GM18519 (cell line): ENCODE measurements around the gene ACOT6.
"Not testable (repeated sequence)": the region's sequence is repeated elsewhere in the genome, so short reads cannot be mapped to it uniquely, and the experiment has no call there.

Experiments used
- ATAC-seq: cut with Tn5 transposase; IDR thresholded peaks from one replicate; pipeline ENCODE4 v1.9.1; 2021; ENCODE audit warnings: mild to moderate bottlenecking, moderate library complexity; ENCODE audit not compliant: unreplicated experiment, low FRiP score

ACOT6 gene, protein sequence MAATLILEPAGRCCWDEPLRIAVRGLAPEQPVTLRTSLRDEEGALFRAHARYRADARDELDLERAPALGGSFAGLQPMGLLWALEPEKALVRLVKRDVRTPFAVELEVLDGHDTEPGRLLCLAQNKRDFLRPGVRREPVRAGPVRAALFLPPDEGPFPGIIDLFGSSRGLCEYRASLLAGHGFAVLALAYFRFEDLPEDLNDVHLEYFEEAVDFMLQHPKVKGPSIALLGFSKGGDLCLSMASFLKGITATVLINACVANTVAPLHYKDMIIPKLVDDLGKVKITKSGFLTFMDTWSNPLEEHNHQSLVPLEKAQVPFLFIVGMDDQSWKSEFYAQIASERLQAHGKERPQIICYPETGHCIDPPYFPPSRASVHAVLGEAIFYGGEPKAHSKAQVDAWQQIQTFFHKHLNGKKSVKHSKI

DNA sequence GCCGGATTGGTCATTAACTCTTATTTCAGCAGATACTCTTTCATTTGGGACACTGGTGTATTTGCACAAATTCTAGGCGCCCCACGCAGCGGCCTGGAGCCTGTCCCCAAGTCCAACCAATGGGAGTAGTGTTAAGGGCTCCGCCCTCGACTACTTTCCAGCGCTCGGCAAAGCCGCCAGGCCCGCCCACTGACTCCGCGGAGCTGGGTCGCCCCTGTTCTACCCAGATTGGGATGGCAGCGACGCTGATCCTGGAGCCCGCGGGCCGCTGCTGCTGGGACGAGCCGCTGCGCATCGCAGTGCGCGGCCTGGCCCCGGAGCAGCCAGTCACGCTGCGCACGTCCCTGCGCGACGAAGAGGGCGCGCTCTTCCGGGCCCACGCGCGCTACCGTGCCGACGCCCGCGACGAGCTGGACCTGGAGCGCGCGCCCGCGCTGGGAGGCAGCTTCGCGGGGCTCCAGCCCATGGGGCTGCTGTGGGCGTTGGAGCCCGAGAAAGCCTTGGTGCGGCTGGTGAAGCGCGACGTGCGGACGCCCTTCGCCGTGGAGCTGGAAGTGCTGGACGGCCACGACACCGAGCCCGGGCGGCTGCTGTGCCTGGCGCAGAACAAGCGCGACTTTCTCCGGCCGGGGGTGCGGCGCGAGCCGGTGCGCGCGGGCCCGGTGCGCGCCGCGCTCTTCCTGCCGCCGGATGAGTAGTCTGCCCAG, at the start of gene ACOT6:
TSS of gene ACOT6 (plus strand) at position 179 of the 707 bp plus-strand sequence. CDS start at position 234, 55 bp downstream.
- ATAC-seq: peak; percentile 70

DNA sequence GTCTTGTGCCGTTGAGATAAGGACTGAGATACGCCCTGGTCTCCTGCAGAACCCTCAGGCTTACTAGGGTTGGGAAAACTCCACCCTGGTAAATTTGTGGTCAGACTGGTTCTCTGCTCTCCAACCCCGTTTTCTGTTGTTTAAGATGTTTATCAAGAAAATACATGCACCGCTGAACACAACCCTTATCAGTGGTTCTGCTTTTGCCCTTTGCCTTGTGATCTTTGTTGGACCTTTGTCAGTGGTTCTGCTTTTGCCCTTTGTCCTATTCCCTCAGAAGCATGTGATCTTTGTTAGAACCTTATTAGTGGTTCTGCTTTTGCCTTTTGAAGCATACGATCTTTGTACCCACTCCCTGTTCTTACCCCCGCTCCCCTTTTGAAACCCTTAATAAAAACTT, 49.6 kb upstream of the ACOT6 start:
- not testable (repeated sequence) for ATAC-seq

DNA sequence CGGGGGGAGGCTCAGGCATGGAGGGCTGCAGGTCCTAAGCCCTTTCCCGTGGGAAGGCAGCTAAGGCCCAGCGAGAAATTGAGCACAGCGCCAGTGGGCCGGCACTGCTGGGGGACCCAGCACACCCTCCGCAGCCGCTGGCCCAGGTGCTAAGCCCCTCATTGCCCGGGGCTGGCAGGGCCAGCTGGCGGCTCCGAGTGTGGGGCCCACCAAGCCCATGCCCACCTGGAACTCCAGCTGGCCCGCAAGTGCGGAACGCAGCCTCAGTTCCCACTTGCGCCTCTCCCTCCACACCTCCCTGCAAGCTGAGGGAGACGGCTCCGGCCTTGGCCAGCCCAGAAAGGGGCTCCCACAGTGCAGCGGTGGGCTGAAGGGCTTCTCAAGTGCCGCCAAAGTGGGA, 45.9 kb upstream of the ACOT6 start:
- ATAC-seq: not testable (repeated sequence)

DNA sequence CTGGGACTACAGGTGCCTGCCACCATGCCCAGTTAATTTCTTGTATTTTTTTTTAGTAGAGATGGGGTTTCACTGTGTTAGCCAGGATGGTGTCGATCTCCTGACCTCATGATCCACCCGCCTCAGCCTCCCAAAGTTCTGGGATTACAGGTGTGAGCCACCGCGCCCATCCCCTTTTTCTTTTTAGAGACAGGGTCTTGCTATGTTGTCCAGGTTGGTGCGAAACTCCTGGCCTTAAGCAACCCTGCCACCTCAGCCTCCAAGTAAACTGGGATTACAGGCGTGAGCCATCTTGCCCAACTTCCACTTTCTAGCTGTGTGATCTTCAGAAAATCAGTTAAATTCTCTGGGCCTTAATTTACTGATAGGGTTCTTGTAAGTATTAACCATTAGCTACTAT, 45.4 kb upstream of the ACOT6 start:
- ATAC-seq: not testable (repeated sequence)

DNA sequence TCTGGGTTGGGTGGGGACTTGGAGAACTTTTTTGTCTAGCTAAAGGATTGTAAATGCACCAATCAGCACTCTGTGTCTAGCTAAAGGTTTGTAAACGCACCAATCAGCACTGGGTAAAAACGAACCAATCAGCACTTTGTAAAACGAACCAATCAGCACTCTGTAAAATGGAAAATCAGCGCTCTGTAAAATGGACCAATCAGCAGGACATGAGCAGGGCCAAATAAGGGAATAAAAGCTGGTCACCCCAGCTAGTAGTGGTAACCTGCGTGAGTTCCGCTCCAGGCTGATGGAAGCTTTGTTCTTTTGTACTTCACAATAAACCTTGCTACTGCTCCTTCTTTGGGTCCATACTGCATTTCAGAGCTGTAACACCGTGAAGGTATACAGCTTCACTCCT, 45.0 kb upstream of the ACOT6 start:
- ATAC-seq: no peak

DNA sequence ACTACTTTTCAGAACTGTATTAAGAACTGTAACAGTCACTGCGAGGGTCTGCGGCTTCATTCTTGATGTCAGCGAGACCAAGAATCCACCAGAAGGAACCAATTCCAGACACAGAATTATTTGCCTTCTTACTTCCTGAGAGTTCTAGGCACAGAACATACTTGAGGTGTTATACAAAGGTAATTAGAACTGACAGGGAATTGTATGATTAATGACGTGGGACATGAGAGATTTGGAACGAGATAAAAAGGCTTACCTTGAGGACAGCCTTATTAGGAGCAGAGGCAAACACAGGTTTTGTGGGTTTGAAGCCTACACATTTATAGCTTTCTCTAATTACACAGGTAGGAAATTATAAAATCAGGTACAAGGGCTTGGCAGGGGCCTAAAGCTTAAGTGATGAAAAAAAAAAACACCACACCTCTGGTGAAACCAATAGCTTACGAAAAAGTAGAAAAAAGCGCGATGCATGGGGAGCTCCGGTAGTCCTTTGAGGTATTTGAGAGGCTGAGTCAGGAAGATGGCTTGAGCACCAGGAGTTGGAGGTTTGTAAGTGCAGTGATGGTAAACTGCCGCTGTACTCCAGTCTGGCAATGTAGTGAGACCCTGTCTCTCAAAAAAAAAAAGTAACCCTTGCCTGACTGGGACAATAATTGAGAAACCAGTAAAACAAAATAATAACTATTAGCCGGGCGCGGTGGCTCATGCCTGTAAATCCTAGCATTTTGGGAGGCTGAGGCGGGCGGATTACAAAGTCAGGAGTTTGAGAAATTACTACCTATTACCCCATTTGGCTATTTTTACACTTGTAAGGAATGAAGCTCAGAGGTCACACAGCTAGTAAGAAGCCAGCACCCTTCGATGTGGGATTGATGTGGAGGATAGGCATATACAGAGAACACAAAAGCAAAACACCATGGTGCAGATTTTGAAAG, 44.1 kb upstream of the ACOT6 start:
- ATAC-seq: no peak

DNA sequence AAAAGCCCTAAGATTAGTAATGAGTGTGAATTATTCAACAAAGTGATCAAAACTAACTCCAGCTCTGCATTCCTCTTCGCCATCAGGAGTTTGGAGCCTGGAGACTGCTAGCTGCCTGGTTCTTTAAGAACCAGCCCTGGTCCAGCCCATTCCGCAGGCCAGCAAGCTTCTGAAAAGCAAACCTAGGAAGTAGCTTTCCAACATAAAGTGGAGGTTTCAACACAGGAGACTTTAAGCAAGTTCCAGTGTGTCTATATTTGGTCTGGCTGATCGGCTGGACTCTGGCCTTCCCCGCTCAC, 43.5 kb upstream of the ACOT6 start:
- ATAC-seq: not testable (repeated sequence)

DNA sequence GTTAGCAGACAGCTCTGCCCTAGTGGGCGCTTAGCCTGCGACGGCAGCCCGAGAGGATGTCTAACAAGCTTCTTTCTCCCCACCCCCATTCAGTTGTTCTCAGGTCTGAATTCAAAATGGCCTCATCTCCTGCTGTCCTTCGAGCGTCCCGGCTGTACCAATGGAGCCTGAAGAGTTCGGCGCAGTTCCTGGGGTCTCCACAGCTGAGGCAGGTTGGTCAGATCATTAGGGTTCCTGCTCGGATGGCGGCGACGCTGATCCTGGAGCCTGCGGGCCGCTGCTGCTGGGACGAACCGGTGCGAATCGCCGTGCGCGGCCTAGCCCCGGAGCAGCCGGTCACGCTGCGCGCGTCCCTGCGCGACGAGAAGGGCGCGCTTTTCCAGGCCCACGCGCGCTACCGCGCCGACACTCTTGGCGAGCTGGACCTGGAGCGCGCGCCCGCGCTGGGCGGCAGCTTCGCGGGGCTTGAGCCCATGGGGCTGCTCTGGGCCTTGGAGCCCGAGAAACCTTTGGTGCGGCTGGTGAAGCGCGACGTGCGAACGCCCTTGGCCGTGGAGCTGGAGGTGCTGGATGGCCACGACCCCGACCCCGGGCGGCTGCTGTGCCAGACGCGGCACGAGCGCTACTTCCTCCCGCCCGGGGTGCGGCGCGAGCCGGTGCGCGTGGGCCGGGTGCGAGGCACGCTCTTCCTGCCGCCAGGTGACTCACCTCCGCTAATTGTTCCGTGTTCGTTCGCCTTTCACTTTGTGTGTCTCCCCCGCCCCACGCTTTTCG, 42.9 kb upstream of the ACOT6 start, which contains the start of gene ACOT2:
TSS of gene ACOT2 (plus strand) at position 29 of the 774 bp plus-strand sequence. CDS start at position 57, 28 bp downstream.
- ATAC-seq: not testable (repeated sequence)

DNA sequence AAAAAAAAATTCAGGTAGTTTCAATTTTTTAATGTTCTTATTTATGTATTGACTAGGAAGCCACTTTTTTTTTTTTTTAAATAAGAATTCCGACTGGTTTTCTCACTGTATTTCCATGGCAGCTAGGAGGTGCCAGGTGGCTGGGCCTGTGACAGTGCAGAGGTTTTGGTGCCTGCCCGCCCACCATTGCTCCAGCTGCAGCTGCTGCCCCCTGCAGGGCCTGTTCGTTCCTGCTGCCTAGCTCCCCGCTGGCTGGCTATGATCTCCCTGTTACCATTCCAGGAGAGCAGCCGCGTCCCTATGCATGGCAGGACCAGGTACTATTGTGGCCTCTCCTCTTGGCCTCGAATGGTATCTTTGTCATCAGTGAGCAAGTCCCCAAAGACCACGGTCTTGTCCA, 41.4 kb upstream of the ACOT6 start:
- ATAC-seq: not testable (repeated sequence)

DNA sequence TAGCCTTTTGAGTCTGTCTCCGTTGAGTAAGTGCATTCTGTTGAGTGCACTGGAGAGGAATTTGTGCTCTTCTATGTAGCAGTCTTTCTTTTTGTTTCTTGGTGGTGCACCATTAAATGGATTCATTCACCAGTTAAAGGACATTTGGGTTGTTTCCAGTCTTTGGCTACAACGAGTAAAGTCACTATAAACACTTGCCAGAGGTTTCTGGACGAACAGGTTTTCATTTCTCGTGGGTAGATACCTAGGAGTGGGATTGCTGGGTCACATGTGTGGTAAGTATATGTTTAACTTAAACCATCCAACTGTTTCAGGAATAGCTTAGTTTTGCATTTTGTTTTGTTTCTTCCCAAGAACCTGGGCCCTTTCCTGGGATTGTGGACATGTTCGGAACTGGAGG, 39.3 kb upstream of the ACOT6 start:
- not testable (repeated sequence) for ATAC-seq

DNA sequence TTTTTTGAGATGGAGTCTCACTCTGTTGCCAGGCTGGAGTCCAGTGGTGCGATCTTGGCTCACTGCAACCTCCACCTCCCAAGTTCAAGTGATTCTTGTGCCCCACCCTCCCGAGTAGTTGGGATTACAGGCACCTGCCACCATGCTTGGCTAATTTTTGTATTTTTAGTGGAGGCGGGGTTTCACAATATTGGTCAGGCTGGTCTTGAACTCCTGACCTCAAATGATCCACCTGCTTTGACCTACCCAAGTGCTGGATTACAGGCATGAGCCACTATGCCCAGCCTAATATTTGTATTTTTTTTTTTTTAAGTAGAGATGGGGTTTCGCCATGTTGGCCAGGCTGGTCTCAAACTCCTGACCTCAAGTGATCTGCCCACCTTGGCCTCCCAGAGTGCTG, 38.6 kb upstream of the ACOT6 start:
- ATAC-seq: not testable (repeated sequence)

DNA sequence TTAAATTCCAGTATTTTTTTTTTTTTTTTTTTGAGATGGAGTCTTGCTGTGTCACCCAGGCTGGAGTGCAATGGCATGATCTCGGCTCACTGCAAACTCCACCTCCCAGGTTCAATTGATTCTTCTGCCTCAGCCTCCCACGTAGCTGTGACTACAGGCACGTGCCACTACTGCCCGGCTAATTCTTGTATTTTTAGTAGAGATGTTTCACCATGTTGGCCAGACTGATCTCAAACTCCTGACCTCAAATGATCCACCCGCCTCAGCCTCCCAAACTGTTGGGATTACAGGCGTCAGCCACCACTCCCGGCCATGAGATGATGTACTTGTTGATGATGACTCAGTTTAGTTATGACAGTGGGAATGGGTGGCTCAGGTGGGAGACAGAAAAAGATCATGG, 38.1 kb upstream of the ACOT6 start:
- ATAC-seq: not testable (repeated sequence)

DNA sequence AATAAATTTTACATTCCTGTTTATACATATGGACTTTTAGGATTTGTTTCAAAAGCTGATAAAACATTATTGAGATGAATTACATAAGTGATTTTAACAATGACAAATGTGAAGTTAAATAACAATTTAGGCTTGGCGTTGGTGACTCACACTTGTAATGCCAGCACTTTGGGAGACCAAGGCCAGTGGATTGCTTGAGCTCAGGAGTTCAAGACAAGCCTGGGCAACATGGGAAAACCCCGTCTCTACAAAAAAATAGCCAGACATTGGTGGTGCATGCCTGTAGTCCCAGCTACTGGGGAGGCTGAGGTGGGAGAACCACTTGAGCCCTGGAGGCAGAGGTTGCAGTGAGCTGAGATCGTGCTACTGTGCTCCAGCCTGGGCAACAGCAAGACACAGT, 35.9 kb upstream of the ACOT6 start:
- no peak for ATAC-seq

DNA sequence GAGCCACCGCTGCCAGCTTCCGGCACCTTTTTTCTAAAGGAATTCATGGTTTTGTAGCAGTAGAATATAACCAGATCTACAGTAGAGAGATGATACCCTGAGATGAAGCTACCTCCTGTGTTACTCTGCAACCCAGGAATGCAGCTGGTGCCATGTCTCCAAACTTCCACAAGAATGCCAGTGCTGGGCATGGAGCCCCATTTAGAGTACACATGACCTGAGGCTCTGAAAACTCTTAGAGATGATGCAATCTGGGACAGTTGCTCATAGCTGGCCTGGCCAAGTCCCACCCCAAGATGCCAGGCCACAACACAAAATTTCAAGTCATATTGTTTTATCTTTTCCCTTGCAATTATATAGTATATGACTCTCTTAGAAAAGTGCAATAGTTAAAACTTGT, 35.1 kb upstream of the ACOT6 start:
- not testable (repeated sequence) for ATAC-seq

DNA sequence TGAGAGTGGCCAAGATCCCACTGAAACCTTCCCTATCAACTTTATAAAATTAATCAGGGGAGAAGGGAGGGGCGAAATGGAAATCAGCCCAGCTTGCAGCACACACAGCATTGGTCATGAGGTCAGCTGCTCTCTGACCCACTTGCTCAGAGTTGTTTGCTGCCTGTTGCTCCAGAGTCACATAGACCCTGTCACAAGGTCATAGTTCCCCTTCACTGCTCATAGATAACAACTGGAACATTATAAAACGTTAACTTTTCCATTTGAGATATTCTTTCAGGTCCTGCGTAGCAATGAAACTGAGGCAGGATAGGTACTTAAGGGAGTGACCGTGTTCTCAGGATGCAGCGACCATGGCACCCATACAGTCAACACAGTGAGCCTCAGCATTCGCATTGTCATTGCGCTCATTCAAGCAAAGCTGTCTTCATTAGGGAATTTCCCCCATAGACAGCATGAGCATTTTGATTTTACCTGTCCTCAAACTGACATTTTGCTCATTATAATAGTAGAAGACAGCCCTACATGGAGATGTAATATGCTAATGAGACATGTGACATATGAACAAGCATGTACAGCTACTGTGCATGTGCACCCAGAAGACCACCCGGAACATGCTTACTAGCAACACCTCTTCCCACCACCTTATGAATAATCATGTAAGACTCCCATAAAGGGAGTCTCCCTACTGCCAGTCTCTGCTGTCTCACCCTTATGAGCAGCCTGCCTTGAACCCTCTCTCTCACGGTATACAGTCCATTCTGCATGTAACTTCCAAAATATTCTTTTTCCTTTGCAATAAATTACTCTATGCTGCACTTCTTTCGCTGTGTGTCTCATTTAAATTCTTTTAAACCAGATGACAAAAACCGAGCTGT, 30.0 kb upstream of the ACOT6 start:
- not testable (repeated sequence) for ATAC-seq

DNA sequence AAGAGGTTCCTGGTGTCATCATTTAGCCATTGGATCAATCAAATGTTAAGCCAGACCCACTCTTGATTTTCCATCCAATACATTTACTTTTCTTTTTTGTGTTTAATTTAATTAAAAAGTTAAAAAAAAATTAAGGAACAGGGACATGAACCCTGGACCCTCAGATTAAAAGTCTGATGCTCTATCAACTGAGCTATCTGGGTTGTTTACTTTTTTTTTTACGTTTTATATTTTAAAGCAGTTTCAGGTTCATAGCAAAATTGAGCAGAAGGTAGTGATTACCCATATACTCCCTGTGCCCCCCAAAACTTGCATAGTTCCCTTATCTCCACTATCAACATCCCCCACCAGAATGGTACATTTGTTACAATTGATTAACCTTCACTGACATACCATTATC, 23.6 kb upstream of the ACOT6 start:
- ATAC-seq: no peak

DNA sequence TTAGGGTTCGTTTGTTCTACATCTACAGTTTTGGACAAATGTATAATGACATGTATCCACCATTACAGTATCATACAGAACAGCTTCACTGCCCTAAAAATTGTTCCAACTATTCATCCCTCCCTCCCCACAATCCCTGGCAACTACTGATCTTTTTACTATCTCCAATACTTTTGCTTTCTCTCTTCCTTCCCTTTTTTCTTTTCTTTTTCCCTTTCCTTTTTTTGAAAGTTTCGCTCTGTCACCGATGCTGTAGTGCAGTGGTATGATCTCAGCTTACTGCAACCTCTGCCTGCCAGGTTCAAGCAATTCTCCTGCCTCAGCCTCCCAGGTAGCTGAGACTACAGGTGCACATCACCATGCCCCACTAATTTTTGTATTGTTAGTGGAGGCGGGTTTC, 23.2 kb upstream of the ACOT6 start:
- no peak for ATAC-seq

DNA sequence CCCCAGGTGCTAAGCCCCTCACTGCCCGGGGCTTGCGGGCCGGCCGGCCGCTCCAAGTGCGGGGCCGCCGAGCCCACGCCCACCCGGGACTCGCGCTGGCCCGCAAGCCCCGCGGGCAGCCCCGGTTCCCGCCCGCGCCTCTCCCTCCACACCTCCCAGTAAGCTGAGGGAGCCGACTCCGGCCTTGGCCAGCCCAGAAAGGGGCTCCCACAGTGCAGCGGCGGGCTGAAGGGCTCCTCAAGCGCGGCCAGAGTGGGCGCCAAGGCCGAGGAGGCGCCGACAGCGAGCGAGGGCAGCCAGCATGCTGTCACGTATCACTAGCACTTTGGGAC, 21.7 kb upstream of the ACOT6 start:
- not testable (repeated sequence) for ATAC-seq
